Measurements from ENCODE around the gene MTR. TPM values are rescaled to one million over a fixed set of nuclear protein-coding genes. Genes with fewer than 3 reads are reported as not detected.

Gene MTR
- total RNA-seq, 4 donors from 2014 or later, result 29.7 to 43.4 (median 34.6) TPM

- no peak for DNase-seq (ENCODE audit: extremely low spot score)
- intact Hi-C loops (cut with DNase I), result no loop called here
- Histone ChIP-seq H3K27ac (replicated peaks in 1 of 4) (peak overlapping the region; percentile 51 to 67 (median 61)), H3K36me3 (no peaks in the 10 kb centered on the region), H3K9me3 (no peaks in the 10 kb centered on the region), H3K4me3 (no peak overlapping the region), H3K27me3 (no peaks in the 10 kb centered on the region), H3K4me1 (peaks cover 7 to 25% (median 17%) of the 10 kb centered on the region in 4 donors)
- TF ChIP-seq POLR2A (IDR thresholded peaks at IDR 0.05; ENCODE audit: low read depth), result no peak
- TF ChIP-seq, protein P1, sequence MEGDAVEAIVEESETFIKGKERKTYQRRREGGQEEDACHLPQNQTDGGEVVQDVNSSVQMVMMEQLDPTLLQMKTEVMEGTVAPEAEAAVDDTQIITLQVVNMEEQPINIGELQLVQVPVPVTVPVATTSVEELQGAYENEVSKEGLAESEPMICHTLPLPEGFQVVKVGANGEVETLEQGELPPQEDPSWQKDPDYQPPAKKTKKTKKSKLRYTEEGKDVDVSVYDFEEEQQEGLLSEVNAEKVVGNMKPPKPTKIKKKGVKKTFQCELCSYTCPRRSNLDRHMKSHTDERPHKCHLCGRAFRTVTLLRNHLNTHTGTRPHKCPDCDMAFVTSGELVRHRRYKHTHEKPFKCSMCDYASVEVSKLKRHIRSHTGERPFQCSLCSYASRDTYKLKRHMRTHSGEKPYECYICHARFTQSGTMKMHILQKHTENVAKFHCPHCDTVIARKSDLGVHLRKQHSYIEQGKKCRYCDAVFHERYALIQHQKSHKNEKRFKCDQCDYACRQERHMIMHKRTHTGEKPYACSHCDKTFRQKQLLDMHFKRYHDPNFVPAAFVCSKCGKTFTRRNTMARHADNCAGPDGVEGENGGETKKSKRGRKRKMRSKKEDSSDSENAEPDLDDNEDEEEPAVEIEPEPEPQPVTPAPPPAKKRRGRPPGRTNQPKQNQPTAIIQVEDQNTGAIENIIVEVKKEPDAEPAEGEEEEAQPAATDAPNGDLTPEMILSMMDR (IDR thresholded peaks at IDR 0.05), result no peak
- 32% methylated on average over 5 of the region's 5 CpGs for WGBS
Observed at GRCh38 chr1:236938760-236939159, 143.7 kb downstream of the MTR start.

- H3K36me3 ChIP-seq, result no peaks in the 10 kb centered on the region
- intact Hi-C loops (cut with DNase I), result no loop called here
- no peak for DNase-seq (ENCODE audit: extremely low spot score)
Observed at GRCh38 chr1:236942431-236942830, 147.3 kb downstream of the MTR start.

GRCh38 chr1:236944556-236944955 lies 149.5 kb downstream of the MTR start:
- 51% methylated on average over 2 of the region's 2 CpGs for WGBS
- H3K27me3 ChIP-seq, result no peaks in the 10 kb centered on the region
- H3K4me3 ChIP-seq, result no peak overlapping the region
- H3K27ac ChIP-seq (replicated peaks in 1 of 4), result no peak overlapping the region
- peaks cover 0 to 8% (median 4%) of the 10 kb centered on the region in 4 donors for H3K4me1 ChIP-seq
- DNase-seq (ENCODE audit: extremely low spot score), result no peak
- intact Hi-C loops (cut with DNase I), result no loop called here
- no peaks in the 10 kb centered on the region for H3K36me3 ChIP-seq
- no peaks in the 10 kb centered on the region for H3K9me3 ChIP-seq
- TF ChIP-seq POLR2AphosphoS5 (IDR thresholded peaks at IDR 0.05), result no peak
- TF ChIP-seq, protein P1 (IDR thresholded peaks at IDR 0.05), result no peak
- no peak for TF ChIP-seq EP300 (IDR thresholded peaks at IDR 0.05)
- TF ChIP-seq POLR2A (IDR thresholded peaks at IDR 0.05; ENCODE audit: low read depth), result no peak

More at GRCh38 chr1:236942431-236942830, 147.3 kb downstream of the MTR start:
- no peak overlapping the region for H3K27ac ChIP-seq (replicated peaks in 1 of 4)
- H3K9me3 ChIP-seq, result no peaks in the 10 kb centered on the region
- no peak overlapping the region for H3K4me3 ChIP-seq
- H3K4me1 ChIP-seq, result peaks cover 7 to 27% (median 19%) of the 10 kb centered on the region in 4 donors
- no peak for TF ChIP-seq POLR2AphosphoS5 (IDR thresholded peaks at IDR 0.05)
- TF ChIP-seq EP300 (IDR thresholded peaks at IDR 0.05), result no peak
- TF ChIP-seq POLR2A (IDR thresholded peaks at IDR 0.05; ENCODE audit: low read depth), result no peak
- TF ChIP-seq, protein P1 (IDR thresholded peaks at IDR 0.05), result no peak
- H3K27me3 ChIP-seq, result no peaks in the 10 kb centered on the region

GRCh38 chr1:236945002-236945401 lies 149.9 kb downstream of the MTR start:
- DNase-seq (ENCODE audit: extremely low spot score), result no peak
- WGBS, result 93% methylated on average over 3 of the region's 3 CpGs
- Histone ChIP-seq H3K4me1 (peaks cover 0 to 8% (median 2%) of the 10 kb centered on the region in 4 donors), H3K36me3 (no peaks in the 10 kb centered on the region), H3K27ac (replicated peaks in 1 of 4) (no peak overlapping the region), H3K4me3 (no peak overlapping the region), H3K27me3 (no peaks in the 10 kb centered on the region), H3K9me3 (no peaks in the 10 kb centered on the region)
- intact Hi-C loops (cut with DNase I), result no loop called here
- no peak for TF ChIP-seq EP300 (IDR thresholded peaks at IDR 0.05)
- no peak for TF ChIP-seq POLR2A (IDR thresholded peaks at IDR 0.05; ENCODE audit: low read depth)
- TF ChIP-seq, protein P1 (IDR thresholded peaks at IDR 0.05), result no peak
- TF ChIP-seq POLR2AphosphoS5 (IDR thresholded peaks at IDR 0.05), result no peak

GRCh38 chr1:236947794-236948193 lies 152.7 kb downstream of the MTR start:
- H3K27ac ChIP-seq (replicated peaks in 1 of 4), result no peak overlapping the region
- WGBS, result 73% methylated on average over 8 of the region's 8 CpGs
- no peaks in the 10 kb centered on the region for H3K9me3 ChIP-seq
- intact Hi-C loops (cut with DNase I), result no loop called here
- H3K27me3 ChIP-seq, result no peaks in the 10 kb centered on the region
- no peaks in the 10 kb centered on the region for H3K36me3 ChIP-seq
- DNase-seq (ENCODE audit: extremely low spot score), result peak; percentile 83
- TF ChIP-seq, protein P1 (IDR thresholded peaks at IDR 0.05), result no peak
- H3K4me1 ChIP-seq, result peaks cover 6 to 23% (median 13%) of the 10 kb centered on the region in 4 donors
- no peak overlapping the region for H3K4me3 ChIP-seq
